Caki2 (cell line): ENCODE measurements around the gene NSUN2. TPM values are rescaled to one million over a fixed set of nuclear protein-coding genes. Genes with fewer than 3 reads are reported as not detected.
"Not testable (repeated sequence)": the region's sequence is repeated elsewhere in the genome, so short reads cannot be mapped to it uniquely, and the experiment has no call there.

ENCODE experiments used
- DNase-seq: peaks from one replicate; pipeline ENCODE4 v3.0.0-alpha.2; 2015; ENCODE audit warnings: low read depth
- in situ Hi-C: cut with HindIII; loops from 2 replicates; pipeline ENCODE4 v1.10.0; 2016; ENCODE audit warnings: low sequenced_read_pairs, low pct_unique_long_range_greater_than_20kb, mixed read lengths
- total RNA-seq: library from RNA; depleted of rRNA; stranded (reverse); fragments of >200 nt; shearing (Covaris generic); gene quantifications from 2 replicates; pipeline ENCODE4 v1.2.3, GENCODE V29; 2014; ENCODE audit warnings: low replicate concordance

Gene NSUN2
- total RNA-seq, 1 experiment from 2014 or later = 38.3 TPM

- no peak for DNase-seq
- in situ Hi-C loops = no loop called here
Measured at GRCh38 chr5:6649681-6650080, 16.8 kb upstream of the NSUN2 start.

- no peak for DNase-seq
- in situ Hi-C loops = no loop called here
Measured at GRCh38 chr5:6649186-6649585, 16.3 kb upstream of the NSUN2 start.

- DNase-seq, in situ Hi-C loops: not testable (repeated sequence)
Measured at GRCh38 chr5:6645571-6646362, 12.9 kb upstream of the NSUN2 start.

- in situ Hi-C loops = no loop called here
Measured at GRCh38 chr5:6644794-6645241, 12.0 kb upstream of the NSUN2 start.

GRCh38 chr5:6642655-6643054 lies 9.8 kb upstream of the NSUN2 start:
- in situ Hi-C loops = no loop called here
- no peak for DNase-seq

More at GRCh38 chr5:6644794-6645241, 12.0 kb upstream of the NSUN2 start:
- no peak for DNase-seq

- no peak for DNase-seq
- in situ Hi-C loops = no loop called here
Measured at GRCh38 chr5:6638236-6638635, 5.4 kb upstream of the NSUN2 start.

GRCh38 chr5:6637590-6637989 lies 4.7 kb upstream of the NSUN2 start:
- in situ Hi-C loops = no loop called here
- no peak for DNase-seq

- DNase-seq = no peak
- in situ Hi-C loops = no loop called here
Measured at GRCh38 chr5:6637022-6637421, 4.2 kb upstream of the NSUN2 start.

GRCh38 chr5:6636293-6636692 lies 3.4 kb upstream of the NSUN2 start:
- no peak for DNase-seq
- in situ Hi-C loops = no loop called here

GRCh38 chr5:6634788-6635430 lies 2.1 kb upstream of the NSUN2 start:
- no peak for DNase-seq
- in situ Hi-C loops = no loop called here

GRCh38 chr5:6634306-6634705 lies 1.5 kb upstream of the NSUN2 start:
- DNase-seq = no peak
- in situ Hi-C loops = no loop called here

- no peak for DNase-seq
Measured at GRCh38 chr5:6633469-6634245, 813 bp upstream of the NSUN2 start.

GRCh38 chr5:6632324-6632887 lies 438 bp downstream of the NSUN2 start:
- peak; percentile 18 for DNase-seq
- in situ Hi-C loops = no loop called here

More at GRCh38 chr5:6633469-6634245, 813 bp upstream of the NSUN2 start:
- in situ Hi-C loops = no loop called here

- in situ Hi-C loops = no loop called here
- no peak for DNase-seq
Measured at GRCh38 chr5:6631441-6631840, 1.4 kb downstream of the NSUN2 start.

GRCh38 chr5:6626508-6626907 lies 6.3 kb downstream of the NSUN2 start:
- in situ Hi-C loops = no loop called here
- no peak for DNase-seq

- in situ Hi-C loops = no loop called here
Measured at GRCh38 chr5:6623941-6624340, 8.9 kb downstream of the NSUN2 start.

GRCh38 chr5:6623228-6623627 lies 9.6 kb downstream of the NSUN2 start:
- in situ Hi-C loops = no loop called here
- DNase-seq = no peak

More at GRCh38 chr5:6623941-6624340, 8.9 kb downstream of the NSUN2 start:
- DNase-seq = no peak

- in situ Hi-C loops = no loop called here
- no peak for DNase-seq
Measured at GRCh38 chr5:6616632-6617031, 16.2 kb downstream of the NSUN2 start.
